Astrocyte (in vitro differentiated cells and primary cell): ENCODE data around the gene DENND1B. TPM values are rescaled to one million over a fixed set of nuclear protein-coding genes. Genes with fewer than 3 reads are reported as not detected.
"Not testable (repeated sequence)": the region's sequence is repeated elsewhere in the genome, so short reads cannot be mapped to it uniquely, and the experiment has no call there.

Source experiments
- DNase-seq: peaks from one replicate; pipeline ENCODE4 v3.0.0-alpha.2; 2010; ENCODE audit warnings: low read depth
- FAIRE-seq: peaks from 2 replicates; lab custom pipeline; 2011; peaks lifted over from hg19 to GRCh38; lab: Jason Lieb, UNC
- H2AFZ ChIP-seq: 2 replicates; pipeline ENCODE4 v1.6.0; 2012; ENCODE audit warnings: low read depth, low read length, inconsistent platforms
- H3K27ac ChIP-seq: 2 replicates; pipeline ENCODE4 v1.5.1; 2011; ENCODE audit warnings: low read depth, low read length, inconsistent platforms
- H3K27me3 ChIP-seq: 2 replicates; pipeline ENCODE4 v1.6.0; 2011; ENCODE audit warnings: low read length, inconsistent platforms; ENCODE audit not compliant: insufficient read depth
- H3K36me3 ChIP-seq: 2 replicates; pipeline ENCODE4 v1.5.1; 2011; ENCODE audit warnings: low read length, inconsistent platforms; ENCODE audit not compliant: insufficient read depth
- H3K4me1 ChIP-seq: 2 replicates; pipeline ENCODE4 v1.5.1; 2011; ENCODE audit warnings: low read length, inconsistent platforms; ENCODE audit not compliant: insufficient read depth
- H3K4me2 ChIP-seq: 2 replicates; pipeline ENCODE4 v1.6.0; 2012; ENCODE audit warnings: low read length, inconsistent platforms
- H3K4me3 ChIP-seq: 2 replicates; pipeline ENCODE4 v1.5.1; 2011; ENCODE audit warnings: low read depth, mild to moderate bottlenecking, low read length, inconsistent platforms; ENCODE audit not compliant: insufficient read depth
- H3K79me2 ChIP-seq: 2 replicates; pipeline ENCODE4 v1.6.0; 2012; ENCODE audit warnings: mild to moderate bottlenecking, low read length, inconsistent platforms; ENCODE audit not compliant: insufficient read depth
- H3K9ac ChIP-seq: 2 replicates; pipeline ENCODE4 v1.6.0; 2012; ENCODE audit warnings: mild to moderate bottlenecking, low read length, inconsistent platforms
- H3K9me3 ChIP-seq: 2 replicates; pipeline ENCODE4 v1.5.1; 2012; ENCODE audit warnings: low read depth, mild to moderate bottlenecking, low read length, inconsistent platforms; ENCODE audit not compliant: insufficient read depth
- H4K20me1 ChIP-seq: 2 replicates; pipeline ENCODE4 v1.6.0; 2012; ENCODE audit warnings: low read length, inconsistent platforms; ENCODE audit not compliant: insufficient read depth
- H3K27ac Mint-ChIP-seq: one replicate; pipeline ENCODE4 v1.8.0; 2021; ENCODE audit warnings: mild to moderate bottlenecking, mixed read lengths; ENCODE audit not compliant: unreplicated experiment
- H3K27me3 Mint-ChIP-seq: one replicate; pipeline ENCODE4 v1.8.0; 2021; ENCODE audit warnings: low read depth, mixed read lengths; ENCODE audit not compliant: unreplicated experiment
- H3K36me3 Mint-ChIP-seq: one replicate; pipeline ENCODE4 v1.8.0; 2021; ENCODE audit warnings: low read depth, mixed read lengths; ENCODE audit not compliant: unreplicated experiment
- H3K4me1 Mint-ChIP-seq: one replicate; pipeline ENCODE4 v1.8.0; 2021; ENCODE audit warnings: low read depth, mixed read lengths; ENCODE audit not compliant: unreplicated experiment
- H3K4me3 Mint-ChIP-seq: one replicate; pipeline ENCODE4 v1.8.0; 2021; ENCODE audit warnings: mild to moderate bottlenecking, moderate library complexity, mixed read lengths; ENCODE audit not compliant: unreplicated experiment
- H3K9me3 Mint-ChIP-seq: one replicate; pipeline ENCODE4 v1.8.0; 2021; ENCODE audit warnings: mild to moderate bottlenecking, mixed read lengths; ENCODE audit not compliant: unreplicated experiment
- EZH2 ChIP-seq: IDR thresholded peaks from 2 replicates; pipeline ENCODE4 v1.6.1; 2012; ENCODE audit warnings: mild to moderate bottlenecking, low read length, inconsistent platforms; ENCODE audit not compliant: insufficient read depth
- total RNA-seq: library from RNA; stranded (reverse); gene quantifications from 2 replicates; pipeline ENCODE4 v1.2.1, GENCODE V29; 2021
- TF ChIP-seq, protein P1 (sequence below): IDR thresholded peaks from 2 replicates; pipeline ENCODE4 v1.5.1; 2011; ENCODE audit warnings: low read depth, mild to moderate bottlenecking, inconsistent platforms, low read length, moderate library complexity; ENCODE audit not compliant: insufficient read depth

DENND1B gene
- total RNA-seq, 1 donor from 2014 or later, result 9.6 TPM

DNA sequence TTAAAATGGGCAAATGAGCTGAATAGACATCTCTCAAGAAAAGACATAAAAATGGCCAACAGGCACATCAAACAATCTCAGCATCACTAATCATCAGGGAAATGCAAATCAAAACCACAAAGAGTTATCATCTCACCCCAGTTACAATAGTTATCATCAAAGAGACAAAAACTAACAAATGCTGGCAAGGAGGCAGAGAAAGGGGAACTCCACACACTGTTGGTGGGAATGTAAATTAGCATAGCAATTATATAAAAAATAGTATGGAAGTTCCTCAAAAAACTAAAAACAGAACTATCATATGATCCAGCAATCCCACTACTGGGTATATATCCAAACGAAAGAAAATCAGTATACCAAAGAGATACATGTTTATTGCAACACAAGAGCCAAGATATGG is 68.7 kb downstream of the DENND1B start:
- TF ChIP-seq, protein P1, sequence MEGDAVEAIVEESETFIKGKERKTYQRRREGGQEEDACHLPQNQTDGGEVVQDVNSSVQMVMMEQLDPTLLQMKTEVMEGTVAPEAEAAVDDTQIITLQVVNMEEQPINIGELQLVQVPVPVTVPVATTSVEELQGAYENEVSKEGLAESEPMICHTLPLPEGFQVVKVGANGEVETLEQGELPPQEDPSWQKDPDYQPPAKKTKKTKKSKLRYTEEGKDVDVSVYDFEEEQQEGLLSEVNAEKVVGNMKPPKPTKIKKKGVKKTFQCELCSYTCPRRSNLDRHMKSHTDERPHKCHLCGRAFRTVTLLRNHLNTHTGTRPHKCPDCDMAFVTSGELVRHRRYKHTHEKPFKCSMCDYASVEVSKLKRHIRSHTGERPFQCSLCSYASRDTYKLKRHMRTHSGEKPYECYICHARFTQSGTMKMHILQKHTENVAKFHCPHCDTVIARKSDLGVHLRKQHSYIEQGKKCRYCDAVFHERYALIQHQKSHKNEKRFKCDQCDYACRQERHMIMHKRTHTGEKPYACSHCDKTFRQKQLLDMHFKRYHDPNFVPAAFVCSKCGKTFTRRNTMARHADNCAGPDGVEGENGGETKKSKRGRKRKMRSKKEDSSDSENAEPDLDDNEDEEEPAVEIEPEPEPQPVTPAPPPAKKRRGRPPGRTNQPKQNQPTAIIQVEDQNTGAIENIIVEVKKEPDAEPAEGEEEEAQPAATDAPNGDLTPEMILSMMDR, result no peak
- no peak for TF ChIP-seq EZH2
- H3K36me3 ChIP-seq, result no peaks in the 10 kb centered on the region
- no peaks in the 10 kb centered on the region for H3K36me3 Mint-ChIP-seq
- no peaks in the 10 kb centered on the region for H3K27me3 Mint-ChIP-seq
- H3K9me3 Mint-ChIP-seq, result peaks cover 3% of the 10 kb centered on the region
- no peaks in the 10 kb centered on the region for H3K4me1 ChIP-seq
- H3K4me2 ChIP-seq, result no peak overlapping the region
- no peaks in the 10 kb centered on the region for H4K20me1 ChIP-seq
- H2AFZ ChIP-seq, result no peak overlapping the region
- H3K9me3 ChIP-seq, result no peaks in the 10 kb centered on the region
- no peaks in the 10 kb centered on the region for H3K79me2 ChIP-seq
- H3K27me3 ChIP-seq, result no peaks in the 10 kb centered on the region
- FAIRE-seq (no peak), DNase-seq (no peak)
- H3K9ac ChIP-seq, result no peak overlapping the region
- no peak overlapping the region for H3K27ac Mint-ChIP-seq
- no peaks in the 10 kb centered on the region for H3K4me1 Mint-ChIP-seq
- no peak overlapping the region for H3K4me3 ChIP-seq
- H3K27ac ChIP-seq, result no peak overlapping the region
- H3K4me3 Mint-ChIP-seq, result no peak overlapping the region

DNA sequence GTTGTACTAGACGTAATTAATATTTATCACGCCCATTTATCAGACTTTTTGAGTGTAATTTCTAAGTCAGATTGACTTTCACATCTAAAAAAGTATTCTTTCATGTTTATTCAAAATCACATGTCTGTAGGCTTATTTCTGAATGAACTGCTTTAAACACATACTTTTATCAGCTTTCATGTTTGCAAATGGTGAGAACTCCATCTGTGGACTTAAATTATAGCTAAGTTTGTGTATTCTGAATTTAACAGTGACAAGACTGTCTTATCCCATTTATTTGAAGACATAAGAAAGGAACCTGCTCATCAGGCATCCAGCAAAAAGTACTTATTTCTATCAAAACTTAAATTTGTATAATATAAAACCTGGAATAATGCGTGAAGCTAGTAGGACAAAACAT is 69.3 kb downstream of the DENND1B start:
- H3K27ac ChIP-seq, result no peak overlapping the region
- H3K9me3 Mint-ChIP-seq, result peaks cover 3% of the 10 kb centered on the region
- FAIRE-seq (peak; percentile 20), DNase-seq (no peak)
- no peak overlapping the region for H3K4me3 ChIP-seq
- no peaks in the 10 kb centered on the region for H3K4me1 Mint-ChIP-seq
- no peaks in the 10 kb centered on the region for H4K20me1 ChIP-seq
- no peaks in the 10 kb centered on the region for H3K4me1 ChIP-seq
- H3K27ac Mint-ChIP-seq, result no peak overlapping the region
- H2AFZ ChIP-seq, result no peak overlapping the region
- no peaks in the 10 kb centered on the region for H3K27me3 Mint-ChIP-seq
- H3K4me3 Mint-ChIP-seq, result no peak overlapping the region
- H3K36me3 Mint-ChIP-seq, result no peaks in the 10 kb centered on the region
- no peak overlapping the region for H3K9ac ChIP-seq
- H3K36me3 ChIP-seq, result no peaks in the 10 kb centered on the region
- peaks cover 4% of the 10 kb centered on the region for H3K9me3 ChIP-seq
- no peaks in the 10 kb centered on the region for H3K27me3 ChIP-seq
- TF ChIP-seq, protein P1, result no peak
- TF ChIP-seq EZH2, result no peak
- no peaks in the 10 kb centered on the region for H3K79me2 ChIP-seq
- H3K4me2 ChIP-seq, result no peak overlapping the region

DNA sequence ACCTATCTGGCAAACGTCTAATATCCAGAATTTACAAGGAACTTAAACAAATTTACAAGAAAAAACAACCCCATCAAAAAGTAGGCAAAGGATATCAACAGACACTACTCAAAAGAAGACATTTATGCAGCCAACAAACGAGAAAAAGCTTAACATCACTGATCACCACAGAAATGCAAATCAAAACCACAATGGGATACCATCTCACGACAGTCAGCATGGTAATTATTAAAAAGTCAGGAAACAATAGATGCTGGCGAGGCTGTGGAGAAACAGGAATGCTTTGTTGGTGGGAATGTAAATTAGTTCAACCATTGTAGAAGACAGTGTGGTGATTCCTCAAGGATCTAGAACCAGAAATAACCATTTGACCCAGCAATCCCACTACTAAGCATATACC is 74.6 kb downstream of the DENND1B start:
- H3K79me2 ChIP-seq, H3K4me3 Mint-ChIP-seq, H3K4me1 ChIP-seq, H3K27ac Mint-ChIP-seq, FAIRE-seq, H3K36me3 Mint-ChIP-seq, H3K9ac ChIP-seq, H3K27ac ChIP-seq, H3K4me3 ChIP-seq, H3K9me3 ChIP-seq, H3K36me3 ChIP-seq, H4K20me1 ChIP-seq, H3K4me2 ChIP-seq, H3K27me3 Mint-ChIP-seq, H3K9me3 Mint-ChIP-seq, H2AFZ ChIP-seq, H3K27me3 ChIP-seq: not testable (repeated sequence)
- DNase-seq, result peak; percentile 73
- H3K4me1 Mint-ChIP-seq, result peaks cover 11% of the 10 kb centered on the region
